Prostate gland (tissue), 2 donors: ENCODE data around the gene ZNF732.

Source experiments
- POLR2A ChIP-seq: fragments of 450-650 bp; IDR thresholded peaks from one replicate; pipeline ENCODE4 v1.6.1; 2016; ENCODE audit warnings: antibody characterized with exemption, mild to moderate bottlenecking
- TF ChIP-seq, protein P1 (sequence below), 4 experiments: fragments of 200-600 bp in 2 of 4; fragments of 450-650 bp in 2 of 4; sonication (generic) in 2 of 4; IDR thresholded peaks; 1 replicate in 3 of 4; 2 replicates in 1 of 4; pipeline ENCODE4 v1.5.1; 2016 to 2019; ENCODE audit warnings: antibody characterized with exemption in 4 of 4, mild to moderate bottlenecking in 2 of 4, moderate library complexity in 2 of 4

DNA sequence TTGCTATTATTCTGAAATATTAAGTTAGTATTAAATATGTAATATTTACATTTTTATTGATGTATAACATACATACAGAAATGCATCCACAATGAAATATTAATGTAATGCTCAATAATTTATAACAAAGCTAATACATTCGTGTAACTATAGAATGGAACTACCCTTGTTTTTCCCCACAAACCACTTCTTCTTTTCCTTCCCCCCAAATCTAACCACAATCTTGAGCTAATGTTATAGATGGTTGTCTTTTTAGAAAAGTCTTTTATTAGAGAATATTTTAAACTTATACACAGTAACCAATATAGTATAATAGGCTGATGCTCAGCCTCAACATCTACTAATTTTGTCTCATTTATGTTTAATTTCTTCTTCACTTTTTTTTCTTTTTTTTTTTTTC is 4.5 kb upstream of the ZNF732 start:
- TF ChIP-seq, protein P1, sequence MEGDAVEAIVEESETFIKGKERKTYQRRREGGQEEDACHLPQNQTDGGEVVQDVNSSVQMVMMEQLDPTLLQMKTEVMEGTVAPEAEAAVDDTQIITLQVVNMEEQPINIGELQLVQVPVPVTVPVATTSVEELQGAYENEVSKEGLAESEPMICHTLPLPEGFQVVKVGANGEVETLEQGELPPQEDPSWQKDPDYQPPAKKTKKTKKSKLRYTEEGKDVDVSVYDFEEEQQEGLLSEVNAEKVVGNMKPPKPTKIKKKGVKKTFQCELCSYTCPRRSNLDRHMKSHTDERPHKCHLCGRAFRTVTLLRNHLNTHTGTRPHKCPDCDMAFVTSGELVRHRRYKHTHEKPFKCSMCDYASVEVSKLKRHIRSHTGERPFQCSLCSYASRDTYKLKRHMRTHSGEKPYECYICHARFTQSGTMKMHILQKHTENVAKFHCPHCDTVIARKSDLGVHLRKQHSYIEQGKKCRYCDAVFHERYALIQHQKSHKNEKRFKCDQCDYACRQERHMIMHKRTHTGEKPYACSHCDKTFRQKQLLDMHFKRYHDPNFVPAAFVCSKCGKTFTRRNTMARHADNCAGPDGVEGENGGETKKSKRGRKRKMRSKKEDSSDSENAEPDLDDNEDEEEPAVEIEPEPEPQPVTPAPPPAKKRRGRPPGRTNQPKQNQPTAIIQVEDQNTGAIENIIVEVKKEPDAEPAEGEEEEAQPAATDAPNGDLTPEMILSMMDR (IDR thresholded peaks at IDR 0.05): no peak
- TF ChIP-seq POLR2A: no peak
